Fibroblast of peridontal ligament (primary cell): ENCODE measurements around the gene C2orf76.
A peak's percentile ranks its signal among the peaks of the same experiment; 100 is the strongest.

Experiments used
- DNase-seq: peaks from one replicate; pipeline ENCODE4 v3.0.0-alpha.2; 2010; ENCODE audit errors: extremely low read depth

The C2orf76 gene

DNA sequence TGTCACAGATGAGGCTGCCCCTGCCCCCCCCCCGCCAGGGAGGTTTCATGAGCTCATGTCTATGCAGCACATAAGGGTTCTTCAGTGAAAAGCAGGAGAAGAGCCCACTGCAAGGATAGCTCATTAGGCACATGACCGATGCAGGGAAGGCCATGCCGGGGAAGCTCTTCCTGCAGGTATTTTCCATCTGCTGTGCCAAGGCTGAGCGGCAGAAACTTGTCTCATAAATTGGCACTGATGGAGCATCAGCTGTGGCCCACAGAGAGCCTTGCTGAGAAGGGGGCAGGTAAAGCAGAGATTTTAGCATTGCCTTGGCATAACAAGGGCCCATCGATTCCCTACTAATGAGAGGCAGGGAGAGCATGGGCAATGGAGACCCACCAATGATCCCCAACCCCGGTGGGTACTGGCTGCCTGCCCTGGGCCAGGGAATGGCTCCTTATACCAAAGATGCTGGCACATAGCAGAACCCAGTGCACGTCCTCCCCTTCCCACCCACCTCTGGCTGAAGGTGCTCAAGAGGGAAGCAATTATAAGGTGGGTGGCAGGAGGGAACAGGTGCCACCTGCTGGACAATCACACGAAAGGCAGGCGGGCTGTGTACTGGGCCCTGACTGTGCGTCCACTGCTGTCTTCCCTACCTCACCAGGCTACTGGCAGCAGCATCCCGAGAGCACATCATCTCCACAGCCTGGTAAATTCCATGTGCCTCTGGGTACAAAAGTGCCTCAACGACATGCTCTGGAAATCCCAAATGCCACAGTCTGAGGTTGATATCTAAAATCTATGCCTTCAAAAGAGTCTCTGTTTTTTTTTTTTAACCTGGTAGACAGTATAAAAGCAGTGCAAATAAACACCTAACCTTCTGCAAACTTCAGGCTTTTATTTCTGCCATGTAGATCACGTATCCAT lies 101.6 kb downstream of the C2orf76 start:
- DNase-seq, result peak; percentile 24

GRCh38 chr2:119263656-119264055 lies 103.0 kb downstream of the C2orf76 start:
- DNase-seq, result no peak

DNA sequence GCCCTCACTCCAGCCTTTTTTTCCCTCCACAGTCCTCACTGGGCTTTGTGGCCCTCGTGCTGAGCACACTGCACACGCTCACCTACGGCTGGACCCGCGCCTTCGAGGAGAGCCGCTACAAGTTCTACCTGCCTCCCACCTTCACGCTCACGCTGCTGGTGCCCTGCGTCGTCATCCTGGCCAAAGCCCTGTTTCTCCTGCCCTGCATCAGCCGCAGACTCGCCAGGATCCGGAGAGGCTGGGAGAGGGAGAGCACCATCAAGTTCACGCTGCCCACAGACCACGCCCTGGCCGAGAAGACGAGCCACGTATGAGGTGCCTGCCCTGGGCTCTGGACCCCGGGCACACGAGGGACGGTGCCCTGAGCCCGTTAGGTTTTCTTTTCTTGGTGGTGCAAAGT lies 103.6 kb downstream of the C2orf76 start:
- DNase-seq, result no peak

GRCh38 chr2:119261493-119262225 lies 105.0 kb downstream of the C2orf76 start:
- no peak for DNase-seq

DNA sequence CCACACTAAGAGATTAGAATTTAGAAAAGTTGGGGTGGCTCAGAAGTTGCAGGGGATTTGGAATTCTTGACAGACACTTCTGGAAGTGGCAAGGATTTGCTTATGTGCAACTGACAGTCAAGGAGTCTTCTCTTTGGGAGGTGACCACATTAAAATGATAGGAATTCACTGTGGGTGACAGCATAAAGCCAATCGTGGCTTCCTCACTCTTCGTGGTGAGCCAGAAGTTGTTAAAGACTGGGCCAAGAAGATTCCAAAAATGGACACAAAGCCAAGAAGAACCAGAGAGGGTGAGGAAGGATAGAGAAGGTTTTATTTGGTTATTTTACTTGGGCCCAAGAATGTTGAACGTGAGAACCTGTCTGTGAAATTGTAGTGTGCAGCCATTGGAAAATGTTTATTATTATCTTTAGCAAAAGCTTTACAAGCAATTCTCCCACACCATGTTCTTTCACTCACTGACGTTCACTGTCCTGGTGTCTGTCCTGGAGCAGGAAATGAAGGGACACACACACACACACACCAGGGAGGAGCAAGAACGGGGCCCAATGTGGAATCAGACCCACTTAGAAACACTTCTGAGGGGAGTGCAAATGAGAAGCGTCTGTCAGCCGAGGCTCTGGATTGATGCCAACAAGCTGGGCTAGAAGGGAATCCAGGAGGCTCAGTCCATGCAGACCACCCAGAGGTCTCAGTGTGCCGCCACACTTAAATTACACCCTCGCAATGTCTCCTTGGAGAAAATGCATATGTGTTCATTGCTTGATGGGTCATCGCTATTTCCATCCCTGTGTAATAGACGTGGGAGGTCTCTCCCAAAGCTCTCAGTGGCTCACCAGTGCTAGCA lies 105.8 kb downstream of the C2orf76 start:
- DNase-seq, result peak; percentile 25

- DNase-seq, result no peak
Observed at GRCh38 chr2:119259296-119259860, 107.3 kb downstream of the C2orf76 start.

GRCh38 chr2:119257198-119257597 lies 109.4 kb downstream of the C2orf76 start:
- DNase-seq, result no peak

DNA sequence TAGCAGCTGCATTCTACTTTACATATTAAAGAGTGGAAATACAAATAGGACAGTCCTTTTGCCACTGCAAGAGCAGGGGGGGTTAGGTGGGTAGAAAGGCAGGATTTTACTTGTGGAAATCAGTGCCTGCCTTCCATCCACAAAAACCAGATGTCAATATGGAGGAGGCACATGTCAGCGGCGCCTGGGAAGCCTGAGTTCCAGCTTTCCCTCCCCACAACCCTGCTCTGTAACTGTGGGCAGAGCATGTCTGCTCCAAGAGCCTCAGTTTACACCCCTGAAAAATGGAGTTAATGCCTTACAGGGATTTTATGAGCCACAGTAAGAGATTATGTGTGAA lies 110.1 kb downstream of the C2orf76 start:
- DNase-seq, result no peak

DNA sequence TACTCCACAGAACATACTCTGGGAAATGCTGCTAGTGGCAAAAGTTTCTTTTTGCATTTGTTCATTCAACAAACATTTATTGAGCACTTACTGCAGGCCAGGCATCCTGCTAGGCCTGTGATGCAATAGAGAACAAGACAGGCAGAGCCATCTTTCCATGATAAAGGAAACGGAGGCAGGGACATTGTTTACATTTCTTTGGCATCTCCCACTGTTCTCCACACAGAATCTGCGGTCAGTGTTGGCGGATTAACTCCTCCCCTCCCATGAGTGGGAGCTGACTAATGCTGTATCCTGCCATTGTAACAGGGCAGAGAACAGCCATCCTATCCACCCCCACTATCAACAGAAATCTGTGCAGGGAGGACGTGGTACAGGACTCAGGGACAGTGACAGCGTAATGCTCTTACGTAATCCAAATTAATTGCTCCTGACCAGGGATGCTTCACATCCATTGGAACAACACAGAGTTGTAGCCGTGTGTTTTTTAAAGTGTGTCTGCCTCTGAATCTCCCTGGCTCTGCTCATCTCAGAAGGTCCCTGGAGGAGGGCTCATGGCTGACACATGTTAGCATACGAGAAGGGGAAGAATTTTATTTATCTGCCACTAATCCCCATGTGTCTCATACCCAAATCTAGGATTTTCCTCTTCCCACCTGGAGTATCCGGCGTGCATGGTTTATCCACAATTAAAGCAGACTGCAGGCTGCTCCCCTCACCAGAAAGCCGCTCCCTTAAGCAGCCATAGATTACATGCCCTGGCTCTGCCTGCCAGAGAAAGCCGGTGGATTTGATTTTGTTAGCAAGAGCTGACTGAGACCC lies 110.7 kb downstream of the C2orf76 start:
- peak; percentile 95 for DNase-seq

GRCh38 chr2:119254601-119255080 lies 112.0 kb downstream of the C2orf76 start:
- no peak for DNase-seq

DNA sequence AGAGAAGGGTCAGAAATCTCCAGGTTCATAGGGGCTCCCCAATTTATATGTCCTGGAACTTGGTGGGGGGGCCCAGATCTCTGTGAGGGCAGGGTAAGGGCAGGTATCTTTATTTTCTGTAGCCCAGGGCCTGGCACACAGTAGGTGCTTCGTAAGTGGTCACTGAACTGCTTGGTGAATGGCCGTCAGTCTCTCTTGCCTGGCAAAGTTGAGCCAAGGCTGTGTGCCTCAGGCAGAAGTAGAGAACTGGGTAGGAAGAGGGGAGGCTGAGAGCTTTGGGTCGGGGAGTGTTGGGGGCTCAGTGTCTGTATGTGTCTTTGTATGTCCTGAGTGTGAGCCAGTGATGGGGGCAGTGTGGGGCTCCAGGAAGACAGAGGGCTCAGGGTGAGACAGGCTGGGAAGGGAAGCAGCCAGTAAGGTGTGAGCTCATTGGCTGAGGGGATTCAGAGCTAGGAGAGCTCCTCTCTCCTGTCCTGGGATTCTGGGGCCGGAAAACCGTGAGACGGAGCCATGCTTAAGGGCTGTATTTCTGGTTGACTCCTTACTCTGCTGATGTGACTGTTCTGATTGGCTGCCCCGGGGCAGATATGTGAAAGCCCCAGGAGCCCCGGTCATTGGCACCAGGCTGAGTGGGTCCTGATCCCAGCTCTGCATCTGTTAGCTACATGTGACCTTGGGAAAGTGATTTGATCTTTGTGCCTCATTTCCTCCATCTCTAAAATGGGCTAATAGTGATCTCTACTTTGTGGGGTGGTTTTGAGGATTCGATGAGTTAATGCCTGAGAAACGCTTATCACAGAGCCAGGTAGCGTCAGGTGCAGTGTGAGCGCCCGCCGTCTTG lies 112.7 kb downstream of the C2orf76 start:
- DNase-seq, result no peak

DNA sequence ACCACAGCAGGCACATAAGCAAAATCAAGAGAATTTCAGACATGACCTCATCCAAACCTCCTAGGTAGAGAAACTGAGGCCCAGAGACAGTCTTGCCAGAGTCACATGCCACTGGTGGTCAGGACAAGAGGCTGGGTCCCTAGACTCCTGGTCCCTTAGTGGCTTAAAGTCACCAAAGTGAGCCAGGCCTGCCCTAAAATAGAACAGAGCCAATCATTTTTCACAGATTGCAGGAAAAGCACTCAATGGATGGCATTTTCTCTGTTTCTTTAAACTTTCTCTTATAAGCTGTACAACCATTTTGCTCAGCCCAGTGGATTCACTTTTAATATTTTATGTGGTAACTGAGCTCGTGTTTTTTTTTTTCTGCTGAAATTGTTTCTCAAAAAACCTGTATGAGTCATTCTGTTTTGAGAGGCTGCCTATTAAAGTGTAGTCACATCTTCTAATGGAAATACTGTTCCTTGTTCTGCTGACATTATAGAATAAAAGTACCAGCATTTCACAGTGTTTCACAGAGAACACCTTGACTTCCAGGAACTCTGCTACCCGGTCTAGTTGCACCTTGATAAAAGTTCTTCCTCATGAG lies 113.4 kb downstream of the C2orf76 start:
- DNase-seq, result peak; percentile 65
